ENCODE data around the gene ADI1.

Gene ADI1

GRCh38 chr2:3481736-3482362, 37.5 kb downstream of the ADI1 start:
- H3K4me1 ChIP-seq (ENCODE audit: low read length): peaks cover 9% of the 10 kb centered on the region; the same call in 1 of the 2 replicates
- H3K27ac ChIP-seq (ENCODE audit: low read length): no peak overlapping the region
- H3K4me3 ChIP-seq (ENCODE audit: low read length): no peak overlapping the region
- no peaks in the 10 kb centered on the region for H4K20me1 ChIP-seq (ENCODE audit: insufficient read depth, low read length)
- no peaks in the 10 kb centered on the region for H3K27me3 ChIP-seq (ENCODE audit: low read depth, low read length)
- no peaks in the 10 kb centered on the region for H3K79me2 ChIP-seq (ENCODE audit: low read length)
- no peaks in the 10 kb centered on the region for H3K9me3 ChIP-seq (ENCODE audit: insufficient read depth, low read length)
- no peak overlapping the region for H2AFZ ChIP-seq (ENCODE audit: low read depth, low read length)
- peaks cover 21% of the 10 kb centered on the region for H3K36me3 ChIP-seq (replicated peaks; ENCODE audit: low read depth, low read length)
- TF ChIP-seq CTCF (IDR thresholded peaks at IDR 0.05; ENCODE audit: low read depth, low read length) (no peak), EZH2phosphoT487 (IDR thresholded peaks at IDR 0.05; ENCODE audit: low read depth) (no peak)
- H3K4me2 ChIP-seq (ENCODE audit: low read length): no peak overlapping the region
- H3K9ac ChIP-seq (ENCODE audit: low read length): no peak overlapping the region

GRCh38 chr2:3481011-3481400, 38.3 kb downstream of the ADI1 start:
- Histone ChIP-seq H3K9me3 (ENCODE audit: insufficient read depth, low read length) (no peaks in the 10 kb centered on the region), H3K4me2 (ENCODE audit: low read length) (no peak overlapping the region), H2AFZ (ENCODE audit: low read depth, low read length) (no peak overlapping the region), H3K27ac (ENCODE audit: low read length) (no peak overlapping the region), H3K4me3 (ENCODE audit: low read length) (no peak overlapping the region), H3K36me3 (replicated peaks; ENCODE audit: low read depth, low read length) (peaks cover 17% of the 10 kb centered on the region), H3K4me1 (ENCODE audit: low read length) (peaks cover 9% of the 10 kb centered on the region; the same call in 1 of the 2 replicates), H3K79me2 (ENCODE audit: low read length) (no peaks in the 10 kb centered on the region), H4K20me1 (ENCODE audit: insufficient read depth, low read length) (no peaks in the 10 kb centered on the region), H3K27me3 (ENCODE audit: low read depth, low read length) (no peaks in the 10 kb centered on the region), H3K9ac (ENCODE audit: low read length) (no peak overlapping the region)
- TF ChIP-seq CTCF (IDR thresholded peaks at IDR 0.05; ENCODE audit: low read depth, low read length) (no peak), EZH2phosphoT487 (IDR thresholded peaks at IDR 0.05; ENCODE audit: low read depth) (no peak)

- Histone ChIP-seq H3K27ac (ENCODE audit: low read length) (no peak overlapping the region), H3K79me2 (ENCODE audit: low read length) (no peaks in the 10 kb centered on the region), H3K9ac (ENCODE audit: low read length) (no peak overlapping the region), H3K9me3 (ENCODE audit: insufficient read depth, low read length) (no peaks in the 10 kb centered on the region), H3K4me1 (ENCODE audit: low read length) (peaks cover 9% of the 10 kb centered on the region; the same call in 1 of the 2 replicates), H3K27me3 (ENCODE audit: low read depth, low read length) (no peaks in the 10 kb centered on the region), H3K4me2 (ENCODE audit: low read length) (no peak overlapping the region), H3K36me3 (replicated peaks; ENCODE audit: low read depth, low read length) (peaks cover 21% of the 10 kb centered on the region), H4K20me1 (ENCODE audit: insufficient read depth, low read length) (no peaks in the 10 kb centered on the region), H3K4me3 (ENCODE audit: low read length) (no peak overlapping the region), H2AFZ (ENCODE audit: low read depth, low read length) (no peak overlapping the region)
- no peak for TF ChIP-seq EZH2phosphoT487 (IDR thresholded peaks at IDR 0.05; ENCODE audit: low read depth)
- no peak for TF ChIP-seq CTCF (IDR thresholded peaks at IDR 0.05; ENCODE audit: low read depth, low read length)
Measured at GRCh38 chr2:3480352-3481010, 38.9 kb downstream of the ADI1 start.

- no peak overlapping the region for H2AFZ ChIP-seq (ENCODE audit: low read depth, low read length)
- no peak overlapping the region for H3K4me3 ChIP-seq (ENCODE audit: low read length)
- no peaks in the 10 kb centered on the region for H3K79me2 ChIP-seq (ENCODE audit: low read length)
- no peaks in the 10 kb centered on the region for H3K9me3 ChIP-seq (ENCODE audit: insufficient read depth, low read length)
- H4K20me1 ChIP-seq (ENCODE audit: insufficient read depth, low read length): no peaks in the 10 kb centered on the region
- no peak overlapping the region for H3K4me2 ChIP-seq (ENCODE audit: low read length)
- no peak overlapping the region for H3K27ac ChIP-seq (ENCODE audit: low read length)
- TF ChIP-seq CTCF (IDR thresholded peaks at IDR 0.05; ENCODE audit: low read depth, low read length) (no peak), EZH2phosphoT487 (IDR thresholded peaks at IDR 0.05; ENCODE audit: low read depth) (no peak)
- no peaks in the 10 kb centered on the region for H3K27me3 ChIP-seq (ENCODE audit: low read depth, low read length)
- H3K36me3 ChIP-seq (replicated peaks; ENCODE audit: low read depth, low read length): peaks cover 21% of the 10 kb centered on the region
- H3K4me1 ChIP-seq (ENCODE audit: low read length): peaks cover 9% of the 10 kb centered on the region; the same call in 1 of the 2 replicates
- no peak overlapping the region for H3K9ac ChIP-seq (ENCODE audit: low read length)
Measured at GRCh38 chr2:3479430-3480320, 39.7 kb downstream of the ADI1 start.
